ENCODE data around the gene TGFA. TPM values are rescaled to one million over a fixed set of nuclear protein-coding genes. Genes with fewer than 3 reads are reported as not detected.

Gene TGFA
- total RNA-seq, 6 donors from 2014 or later: 4.2 to 19.6 (median 10.7) TPM

GRCh38 chr2:70475266-70475665, 78.4 kb downstream of the TGFA start:
- no peaks in the 10 kb centered on the region for H3K27me3 ChIP-seq
- no peaks in the 10 kb centered on the region for H3K9me3 ChIP-seq
- H3K27ac ChIP-seq: no peak overlapping the region
- 67 to 77% methylated on average over 5 of the region's 5 CpGs for WGBS, 2 donors
- H3K4me3 ChIP-seq: no peak overlapping the region
- peaks cover 3 to 14% (median 8%) of the 10 kb centered on the region in 4 donors for H3K4me1 ChIP-seq
- TF ChIP-seq CTCF (IDR thresholded peaks at IDR 0.05) (no peak), POLR2A (IDR thresholded peaks at IDR 0.05) (no peak), POLR2AphosphoS5 (IDR thresholded peaks at IDR 0.05) (no peak), EP300 (IDR thresholded peaks at IDR 0.05) (no peak)
- no peaks in the 10 kb centered on the region for H3K36me3 ChIP-seq
- no peak for ATAC-seq (ENCODE audit: low FRiP score in 2 of 2)
- DNase-seq: no peak

- TF ChIP-seq EP300 (IDR thresholded peaks at IDR 0.05) (no peak), POLR2A (IDR thresholded peaks at IDR 0.05) (no peak), CTCF (IDR thresholded peaks at IDR 0.05) (no peak), POLR2AphosphoS5 (IDR thresholded peaks at IDR 0.05) (no peak)
- WGBS, 2 donors: 50 to 55% methylated on average over 1 of the region's 1 CpG
- H3K36me3 ChIP-seq: no peaks in the 10 kb centered on the region
- no peaks in the 10 kb centered on the region for H3K9me3 ChIP-seq
- no peak overlapping the region for H3K4me3 ChIP-seq
- DNase-seq: no peak
- H3K27me3 ChIP-seq: no peaks in the 10 kb centered on the region
- H3K4me1 ChIP-seq: peaks cover 3 to 14% (median 8%) of the 10 kb centered on the region in 4 donors
- no peak overlapping the region for H3K27ac ChIP-seq
- peak in 1 of 2 donors; percentile 42 for ATAC-seq (ENCODE audit: low FRiP score in 2 of 2)
These were observed 79.3 kb downstream of the TGFA start for GRCh38 chr2:70474256-70474848.

GRCh38 chr2:70473101-70473722, 80.4 kb downstream of the TGFA start:
- DNase-seq (no peak), ATAC-seq (ENCODE audit: low FRiP score in 2 of 2) (no peak)
- Histone ChIP-seq H3K27ac (no peak overlapping the region), H3K27me3 (no peaks in the 10 kb centered on the region), H3K9me3 (no peaks in the 10 kb centered on the region), H3K4me1 (peaks cover 3 to 14% (median 8%) of the 10 kb centered on the region in 4 donors), H3K4me3 (no peak overlapping the region), H3K36me3 (no peaks in the 10 kb centered on the region)
- no peak for TF ChIP-seq POLR2A (IDR thresholded peaks at IDR 0.05)
- no peak for TF ChIP-seq POLR2AphosphoS5 (IDR thresholded peaks at IDR 0.05)
- no peak for TF ChIP-seq CTCF (IDR thresholded peaks at IDR 0.05)
- no peak for TF ChIP-seq EP300 (IDR thresholded peaks at IDR 0.05)
- WGBS, 2 donors: 55 to 59% methylated on average over 7 of the region's 7 CpGs

GRCh38 chr2:70472221-70472890, 81.3 kb downstream of the TGFA start:
- DNase-seq (no peak), ATAC-seq (ENCODE audit: low FRiP score in 2 of 2) (no peak)
- Histone ChIP-seq H3K36me3 (no peaks in the 10 kb centered on the region), H3K27ac (no peak overlapping the region), H3K4me3 (no peak overlapping the region), H3K4me1 (peaks cover 3 to 11% (median 8%) of the 10 kb centered on the region in 4 donors), H3K27me3 (no peaks in the 10 kb centered on the region), H3K9me3 (no peaks in the 10 kb centered on the region)
- 52 to 54% methylated on average over 6 to 9 of the region's 9 CpGs for whole genome bisulfite sequencing, 2 donors
- TF ChIP-seq POLR2A (IDR thresholded peaks at IDR 0.05) (no peak), POLR2AphosphoS5 (IDR thresholded peaks at IDR 0.05) (no peak), EP300 (IDR thresholded peaks at IDR 0.05) (no peak), CTCF (IDR thresholded peaks at IDR 0.05) (no peak)

Measured in upper lobe of left lung (tissue), 6 donors.